ENCODE data around the gene ZNF444.
A peak's percentile ranks its signal among the peaks of the same experiment; 100 is the strongest.

ZNF444 gene

GRCh38 chr19:56152644-56153043, 11.6 kb downstream of the ZNF444 start:
- DNase-seq (ENCODE audit: low spot score) = no peak

GRCh38 chr19:56153507-56153906, 12.4 kb downstream of the ZNF444 start:
- DNase-seq (ENCODE audit: low spot score) = no peak
- TF ChIP-seq CTCF (IDR thresholded peaks at IDR 0.05; ENCODE audit: extremely low read depth, insufficient read depth, missing control alignments) = no peak
- in situ Hi-C loops (cut with MboI; ENCODE audit: low pct_unique_long_range_greater_than_20kb, low sequenced_read_pairs, unreplicated experiment) = no loop called here

More at GRCh38 chr19:56152644-56153043, 11.6 kb downstream of the ZNF444 start:
- TF ChIP-seq CTCF (IDR thresholded peaks at IDR 0.05; ENCODE audit: extremely low read depth, insufficient read depth, missing control alignments) = no peak
- in situ Hi-C loops (cut with MboI; ENCODE audit: low pct_unique_long_range_greater_than_20kb, low sequenced_read_pairs, unreplicated experiment) = no loop called here

GRCh38 chr19:56155124-56155687, 14.1 kb downstream of the ZNF444 start:
- DNase-seq (ENCODE audit: low spot score) = no peak
- peak; percentile 31 for TF ChIP-seq CTCF (IDR thresholded peaks at IDR 0.05; ENCODE audit: extremely low read depth, insufficient read depth, missing control alignments)
- in situ Hi-C loops (cut with MboI; ENCODE audit: low pct_unique_long_range_greater_than_20kb, low sequenced_read_pairs, unreplicated experiment) = no loop called here

- TF ChIP-seq CTCF (IDR thresholded peaks at IDR 0.05; ENCODE audit: extremely low read depth, insufficient read depth, missing control alignments) = no peak
- in situ Hi-C loops (cut with MboI; ENCODE audit: low pct_unique_long_range_greater_than_20kb, low sequenced_read_pairs, unreplicated experiment) = no loop called here
- no peak for DNase-seq (ENCODE audit: low spot score)
Measured at GRCh38 chr19:56156768-56157167, 15.7 kb downstream of the ZNF444 start.

GRCh38 chr19:56158170-56158757, 17.2 kb downstream of the ZNF444 start:
- in situ Hi-C loops (cut with MboI; ENCODE audit: low pct_unique_long_range_greater_than_20kb, low sequenced_read_pairs, unreplicated experiment) = no loop called here
- no peak for TF ChIP-seq CTCF (IDR thresholded peaks at IDR 0.05; ENCODE audit: extremely low read depth, insufficient read depth, missing control alignments)
- no peak for DNase-seq (ENCODE audit: low spot score)

GRCh38 chr19:56159009-56159559, 18.0 kb downstream of the ZNF444 start:
- in situ Hi-C loops (cut with MboI; ENCODE audit: low pct_unique_long_range_greater_than_20kb, low sequenced_read_pairs, unreplicated experiment) = no loop called here
- TF ChIP-seq CTCF (IDR thresholded peaks at IDR 0.05; ENCODE audit: extremely low read depth, insufficient read depth, missing control alignments) = no peak
- no peak for DNase-seq (ENCODE audit: low spot score)
